GM19238 (cell line): ENCODE results near the gene TBX4.
"Not testable (repeated sequence)": the region's sequence is repeated elsewhere in the genome, so short reads cannot be mapped to it uniquely, and the experiment has no call there.

Source experiments
- DNase-seq: peaks from one replicate; pipeline ENCODE4 v3.0.0; 2011; ENCODE audit warnings: low spot score; ENCODE audit not compliant: insufficient read length

The TBX4 gene

GRCh38 chr17:61429274-61429673 is 22.9 kb upstream of the TBX4 start:
- DNase-seq = no peak

- not testable (repeated sequence) for DNase-seq
These were observed 22.4 kb upstream of the TBX4 start for GRCh38 chr17:61429831-61430230.

DNA sequence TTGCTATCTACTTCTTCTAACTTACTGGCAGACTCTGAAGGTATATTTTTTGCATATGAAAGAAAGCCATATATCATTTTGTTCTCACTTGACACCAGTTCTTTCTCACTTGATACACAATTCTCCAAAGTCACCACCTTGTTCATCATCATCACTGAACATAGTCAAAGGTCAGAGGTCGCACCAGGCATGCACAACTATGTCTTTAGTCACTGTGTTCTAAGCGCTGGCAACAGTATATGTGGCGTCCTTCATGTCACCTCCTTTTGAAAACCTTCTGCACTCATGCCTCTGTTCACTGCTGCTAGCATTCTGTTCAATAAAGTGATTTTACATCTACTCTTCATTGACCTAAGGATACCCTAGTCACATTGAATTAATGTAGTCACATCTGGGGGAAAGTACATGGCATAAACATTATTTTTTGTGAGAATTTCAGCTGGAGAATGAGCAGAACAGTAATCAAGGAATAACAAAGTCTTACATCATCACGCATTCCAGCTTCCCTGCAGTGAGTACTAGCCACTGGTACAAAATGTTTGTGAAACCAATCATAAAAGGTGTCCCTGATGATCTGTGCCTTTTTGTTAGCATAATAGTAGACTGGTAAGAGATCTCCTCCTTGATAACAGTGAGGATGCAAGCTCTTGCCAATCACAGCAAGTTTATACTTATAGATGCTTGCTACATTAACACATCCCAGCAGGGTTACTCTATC is 20.5 kb upstream of the TBX4 start:
- no peak for DNase-seq

- no peak for DNase-seq
These were observed 15.9 kb upstream of the TBX4 start for GRCh38 chr17:61436273-61436672.

DNA sequence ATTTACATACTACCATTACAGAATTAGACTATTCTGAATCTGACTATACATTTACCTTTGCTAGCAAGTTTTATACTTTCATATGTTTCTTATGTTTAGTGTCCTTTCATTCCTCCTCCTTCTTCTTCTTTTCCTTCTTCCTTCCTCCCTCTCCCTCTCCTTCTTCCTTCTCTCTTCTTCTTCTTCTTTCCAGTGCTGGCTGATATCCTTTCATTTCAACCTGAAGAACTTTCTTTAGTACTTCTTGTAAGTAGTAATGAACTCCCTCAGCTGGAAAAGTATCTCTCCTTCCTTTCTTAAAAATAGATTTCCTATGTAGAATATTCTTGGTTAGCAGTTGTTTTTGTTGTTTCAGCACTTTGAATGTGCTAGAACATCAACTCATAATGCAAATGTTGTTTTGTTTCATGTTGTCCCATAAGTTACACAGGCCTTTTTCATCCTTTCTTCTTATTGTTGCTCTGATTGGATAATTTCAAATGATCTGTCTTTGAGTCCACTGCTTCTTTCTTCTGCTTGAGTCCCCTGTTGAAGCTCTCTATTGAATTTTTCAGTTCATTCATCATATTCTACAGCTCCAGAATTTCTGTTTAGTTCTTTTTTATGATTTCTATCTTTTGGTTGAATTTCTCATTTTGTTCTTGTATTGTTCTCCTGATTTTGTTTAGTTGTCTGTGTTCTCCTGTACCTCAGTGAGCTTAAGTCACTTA is 15.1 kb upstream of the TBX4 start:
- no peak for DNase-seq

DNA sequence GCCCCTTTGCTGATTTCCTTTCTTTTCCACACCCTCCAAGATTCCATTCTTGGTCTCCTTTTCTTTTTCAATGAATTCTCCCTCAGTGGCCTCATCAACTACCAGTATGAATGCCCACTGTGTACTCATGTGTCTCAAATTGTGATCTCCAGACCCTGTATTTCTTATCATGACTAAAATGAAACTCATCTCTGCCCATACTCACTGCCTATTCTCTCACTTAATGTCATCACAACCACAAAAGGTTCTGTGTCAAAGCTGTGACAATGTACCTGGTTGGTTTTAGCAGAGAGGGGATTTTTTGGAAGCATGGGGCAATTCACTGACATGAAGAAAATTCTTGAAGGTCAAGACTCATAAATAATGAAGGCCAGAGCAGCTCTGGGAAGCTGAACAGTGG is 11.5 kb upstream of the TBX4 start:
- no peak for DNase-seq

- not testable (repeated sequence) for DNase-seq
These were observed 10.7 kb upstream of the TBX4 start for GRCh38 chr17:61441507-61441906.

DNA sequence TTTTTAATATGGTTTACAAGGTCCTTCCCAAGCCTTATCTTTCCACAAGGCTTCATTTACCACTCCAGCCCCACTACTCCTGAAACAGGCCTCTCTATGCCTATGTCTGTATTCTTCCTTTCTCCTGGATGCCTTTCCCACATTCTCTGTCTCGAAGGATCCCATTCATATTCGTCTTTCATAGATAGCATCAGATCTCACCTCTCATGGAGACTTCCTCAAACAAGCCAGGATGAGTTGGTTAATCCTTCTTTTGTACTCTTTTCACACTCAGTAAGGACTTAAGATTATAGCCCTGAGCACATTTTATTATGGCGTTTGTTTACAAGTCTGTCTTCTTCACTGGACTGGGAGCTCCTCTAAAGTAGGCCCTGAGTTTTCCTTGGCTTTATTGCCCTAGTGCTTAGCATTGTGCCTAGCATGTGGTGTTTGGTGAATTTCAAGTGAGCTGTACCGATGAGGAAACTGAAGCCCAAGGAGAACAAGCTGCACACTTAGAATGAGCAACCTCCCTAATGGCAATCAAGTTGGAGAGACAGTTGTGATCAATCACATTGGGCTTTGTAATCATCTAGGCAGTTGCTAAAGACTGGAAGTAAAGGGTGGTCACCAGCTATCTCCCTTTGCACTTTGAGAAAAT is 10.0 kb upstream of the TBX4 start:
- DNase-seq = no peak

- DNase-seq = no peak
These were observed 9.2 kb upstream of the TBX4 start for GRCh38 chr17:61442878-61443474.

DNA sequence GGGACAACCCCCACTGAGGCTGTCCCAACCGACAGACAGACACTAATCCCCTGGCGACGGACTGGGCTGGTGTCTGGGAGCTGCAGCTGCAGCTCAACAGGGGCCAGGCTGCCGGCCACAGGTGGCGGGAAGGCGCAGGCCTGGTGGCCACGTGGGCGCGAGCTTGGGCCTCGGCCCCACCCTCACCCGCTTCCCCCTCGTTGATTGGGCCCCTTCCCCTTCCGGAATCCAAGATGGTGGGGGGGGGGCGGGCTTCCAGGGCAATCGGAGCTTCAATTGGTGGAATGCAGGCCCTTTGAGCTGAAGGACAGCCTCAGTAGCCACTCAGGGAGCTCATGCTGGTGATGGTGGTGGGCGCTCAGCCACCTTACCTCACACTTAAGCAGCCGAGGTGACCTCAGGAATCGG is 8.7 kb upstream of the TBX4 start:
- DNase-seq = no peak

GRCh38 chr17:61444075-61444474 is 8.1 kb upstream of the TBX4 start:
- no peak for DNase-seq

- DNase-seq = no peak
These were observed 7.4 kb upstream of the TBX4 start for GRCh38 chr17:61444831-61445230.

- no peak for DNase-seq
These were observed 4.9 kb upstream of the TBX4 start for GRCh38 chr17:61447358-61447757.

DNA sequence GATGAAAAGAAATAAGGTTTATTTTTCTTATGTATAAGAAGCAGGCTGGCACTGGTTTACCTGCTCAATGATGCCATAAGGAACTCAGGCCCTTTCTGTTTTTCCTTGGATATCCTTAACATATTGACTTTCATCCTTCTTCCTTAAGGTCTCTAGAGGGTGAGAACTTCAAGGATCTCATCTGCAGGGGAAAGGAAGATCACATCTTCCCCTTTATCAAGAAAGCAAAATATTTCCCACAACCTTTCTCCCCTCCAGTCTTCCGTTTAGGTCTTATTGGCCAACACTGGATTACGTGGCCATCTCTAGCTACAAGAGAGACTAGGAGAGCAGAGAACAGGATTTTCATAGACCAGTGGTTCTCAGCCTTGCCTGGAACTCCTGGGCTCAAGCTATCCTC is 4.2 kb upstream of the TBX4 start:
- DNase-seq = no peak

GRCh38 chr17:61449140-61449539 is 3.1 kb upstream of the TBX4 start:
- DNase-seq = not testable (repeated sequence)

DNA sequence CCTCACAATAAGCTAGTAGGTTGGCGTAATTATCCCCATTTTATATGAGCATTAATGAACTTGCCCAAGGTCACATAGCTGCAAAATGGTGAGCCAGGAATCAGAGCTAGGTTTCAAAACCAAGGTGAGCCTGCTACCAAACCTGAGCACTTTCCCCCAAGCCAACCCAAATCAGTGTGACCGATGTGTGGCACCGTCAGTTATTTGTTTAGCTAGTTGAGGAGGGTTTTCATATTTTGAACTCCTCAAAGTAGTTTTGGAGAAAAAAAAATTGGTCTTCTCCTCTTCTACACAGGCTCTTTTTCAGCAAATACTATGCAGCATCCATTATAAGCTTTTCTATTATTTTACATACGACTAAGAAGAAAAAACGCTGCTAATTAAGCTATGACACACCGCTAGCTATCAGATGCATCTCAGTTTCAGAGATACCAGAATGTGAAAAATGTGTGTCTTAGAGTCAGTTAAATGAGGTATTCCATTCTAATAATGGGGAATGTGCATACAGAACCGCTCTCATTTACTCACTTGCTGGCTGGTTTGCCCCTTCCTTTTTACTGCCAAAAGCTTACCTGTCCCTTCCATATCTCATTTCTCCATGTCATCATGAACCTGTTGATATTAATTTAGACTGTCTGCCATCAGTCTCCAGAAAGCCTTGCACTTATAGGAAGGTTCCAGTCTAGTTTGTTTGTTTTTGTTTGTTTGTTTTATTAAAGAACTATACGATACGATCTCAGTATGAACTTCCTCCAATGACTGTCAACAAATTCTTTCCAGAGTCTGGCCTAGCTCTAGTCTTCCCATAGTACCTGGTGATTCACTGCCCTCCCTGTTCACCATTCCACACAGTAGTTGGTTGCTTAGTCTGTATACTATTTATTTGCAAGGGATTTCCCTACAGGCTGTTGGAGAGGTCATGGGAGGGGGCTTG is 2.2 kb upstream of the TBX4 start:
- DNase-seq = no peak

DNA sequence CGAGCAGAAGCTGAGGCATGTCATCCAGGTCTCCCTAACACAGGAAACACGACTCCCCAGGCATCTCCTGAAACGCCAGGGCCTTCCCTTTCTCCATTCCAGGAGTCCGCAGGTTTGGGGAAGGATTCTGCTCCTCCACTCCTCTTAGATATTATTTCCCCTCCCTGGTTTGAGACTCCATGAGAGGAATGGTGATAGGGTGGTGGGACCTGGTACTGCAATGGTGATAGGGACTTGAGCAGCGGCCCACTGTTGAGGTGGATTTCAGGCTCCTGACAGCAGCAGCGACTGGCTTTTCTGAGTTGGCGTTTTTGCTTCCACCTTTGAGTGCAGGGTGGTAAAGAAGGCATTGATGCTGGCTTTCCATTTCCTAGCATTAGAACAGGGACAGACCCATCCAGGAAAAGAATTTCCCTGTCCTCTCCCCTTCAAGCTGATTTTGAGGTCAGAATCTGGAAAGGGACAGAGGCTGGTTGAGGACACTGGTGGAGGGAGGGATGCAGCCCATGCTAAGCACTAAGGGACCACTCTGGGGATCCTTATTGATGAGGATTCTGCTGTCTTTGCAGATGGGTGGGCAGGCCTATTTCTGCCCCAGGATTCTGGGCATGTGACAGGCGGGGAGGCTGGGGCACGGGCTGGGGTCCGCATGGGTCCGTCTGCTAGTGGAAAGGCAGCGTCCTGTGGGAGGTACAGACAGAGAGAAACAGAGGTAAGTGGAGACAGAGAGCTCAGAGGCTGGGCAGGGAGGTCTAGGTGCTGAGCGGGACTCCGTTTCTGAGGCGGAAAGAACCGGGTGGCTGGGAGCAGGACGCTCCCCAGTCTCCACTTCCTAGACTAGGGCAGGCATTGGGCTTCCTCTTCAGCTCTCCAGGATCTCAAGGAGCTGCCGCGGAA is 1.3 kb upstream of the TBX4 start:
- DNase-seq = no peak

- no peak for DNase-seq
These were observed 503 bp upstream of the TBX4 start for GRCh38 chr17:61451538-61452300.
